Psoas muscle (tissue), 8 donors: ENCODE measurements around the gene PDE10A. TPM values are rescaled to one million over a fixed set of nuclear protein-coding genes. Genes with fewer than 3 reads are reported as not detected.

Source experiments
- ATAC-seq, 4 donors: fragments of 200-7000 bp; cut with Tn5 transposase; one replicate each; pipeline ENCODE4 v1.9.1; 2020; ENCODE audit warnings: moderate library complexity in 3 of 4, mild to moderate bottlenecking in 2 of 4
- DNase-seq, 2 donors: peaks; one replicate each; pipeline ENCODE4 v3.0.0-alpha.2; 2020
- H3K27ac ChIP-seq: fragments of 200-600 bp; one replicate; pipeline ENCODE4 v1.8.0; 2022
- H3K27me3 ChIP-seq, 3 donors: fragments of 200-600 bp in 1 of 3; one replicate each; pipeline versions ENCODE4 v1.6.1 to v1.8.0; 2013 to 2022; ENCODE audit warnings: low read length in 2 of 3, mild to moderate bottlenecking in 2 of 3, moderate library complexity in 1 of 3; ENCODE audit not compliant: insufficient read depth in 3 of 3
- H3K36me3 ChIP-seq, 2 donors: fragments of 200-600 bp in 1 of 2; one replicate each; pipeline versions ENCODE4 v1.6.1 to v1.8.0; 2013 to 2022; ENCODE audit warnings: low read depth in 1 of 2, mild to moderate bottlenecking in 1 of 2, moderate library complexity in 1 of 2; ENCODE audit not compliant: insufficient read depth in 1 of 2
- H3K4me1 ChIP-seq: fragments of 200-600 bp; one replicate; pipeline ENCODE4 v1.8.0; 2022
- H3K4me3 ChIP-seq: fragments of 200-600 bp; one replicate; pipeline ENCODE4 v1.8.0; 2022; ENCODE audit warnings: mild to moderate bottlenecking
- H3K9me3 ChIP-seq: fragments of 200-600 bp; one replicate; pipeline ENCODE4 v1.8.0; 2022
- CTCF ChIP-seq: fragments of 200-600 bp; IDR thresholded peaks from one replicate; pipeline ENCODE4 v1.8.0; 2022; ENCODE audit warnings: antibody characterized with exemption
- WGBS, 3 donors: extraction: QIAGEN DNeasy Blood & Tissue Kit; methylation state at CpG; one replicate each; pipeline versions ENCODE4 v1.1.6 to v1.1.7; 2013; 5-methylcytosine and 5-hydroxymethylcytosine counted together
- intact Hi-C, 2 donors: fragments of 100-400 bp; cut with DNase I; formaldehyde crosslinking; loops; one replicate each; pipeline versions ENCODE4 v1.11.0 to v1.14.2; 2022
- polyA plus RNA-seq, 3 donors: library from polyadenylated mRNA; stranded (reverse); fragments of 200-250 nt; gene quantifications; one replicate each; pipeline ENCODE4 v1.2.3, GENCODE V29; 2013
- total RNA-seq, 4 donors: library from RNA; stranded (reverse); fragmentation: NEBNext Ultra II Directional in 2 of 4; extraction: Animal tissue kit (Norgen Biotek cat#: 25700) in 2 of 4; gene quantifications; one replicate each; pipeline versions ENCODE4 v1.2.1 to v1.2.4, GENCODE V29; 2021 to 2023
- donor health status: healthy with polysubstance abuse.
- donor health status: DM: no; HTN: no; CAD: no; lungs with moderate emphysema.
- donor health status: Bipolar disorder and iron deficiency.
- donor health status: healthy.
- donor health status: DM: yes; HTN: yes; CAD: no.
- donor health status: DM: no; HTN: no; CAD: no.
- donor health status: DM: no; HTN: no; CAD: no.
- donor health status: DM: yes; HTN: yes; CAD: no.

The PDE10A gene
- total and polyA plus RNA-seq, 7 donors, result 0.74 to 3.6 (median 1.1) TPM

GRCh38 chr6:165684333-165684732 is 21.3 kb upstream of the PDE10A start:
- Histone ChIP-seq H3K9me3 (no peaks in the 10 kb centered on the region), H3K4me3 (no peak overlapping the region), H3K27ac (no peak overlapping the region), H3K36me3 (no peaks in the 10 kb centered on the region), H3K27me3 (peaks cover 0 to 8% (median 3%) of the 10 kb centered on the region in 3 donors), H3K4me1 (no peaks in the 10 kb centered on the region)
- DNase-seq, result no peak
- no peak for TF ChIP-seq CTCF
- WGBS, 3 donors, result 88 to 91% (median 91%) methylated on average over 10 of the region's 10 CpGs
- no peak for ATAC-seq
- intact Hi-C loops, result no loop called here

- WGBS, 3 donors, result 69 to 74% (median 72%) methylated on average over 5 of the region's 5 CpGs
Observed at GRCh38 chr6:165680975-165681374, 17.9 kb upstream of the PDE10A start.

GRCh38 chr6:165679326-165679725 is 16.3 kb upstream of the PDE10A start:
- H3K27me3 ChIP-seq, result peaks cover 0 to 4% (median 0%) of the 10 kb centered on the region in 3 donors
- no peak overlapping the region for H3K27ac ChIP-seq
- WGBS, 3 donors, result 84 to 87% (median 85%) methylated on average over 10 of the region's 10 CpGs
- no peak overlapping the region for H3K4me3 ChIP-seq
- no peaks in the 10 kb centered on the region for H3K4me1 ChIP-seq
- TF ChIP-seq CTCF, result no peak
- DNase-seq (no peak), ATAC-seq (no peak)
- intact Hi-C loops, result no loop called here
- H3K36me3 ChIP-seq, result no peaks in the 10 kb centered on the region
- H3K9me3 ChIP-seq, result no peaks in the 10 kb centered on the region

More at GRCh38 chr6:165680975-165681374, 17.9 kb upstream of the PDE10A start:
- intact Hi-C loops, result no loop called here
- no peak overlapping the region for H3K27ac ChIP-seq
- ATAC-seq (no peak), DNase-seq (no peak)
- H3K9me3 ChIP-seq, result no peaks in the 10 kb centered on the region
- H3K27me3 ChIP-seq, result peaks cover 0 to 4% (median 0%) of the 10 kb centered on the region in 3 donors
- H3K4me1 ChIP-seq, result no peaks in the 10 kb centered on the region
- no peak overlapping the region for H3K4me3 ChIP-seq
- TF ChIP-seq CTCF, result no peak
- no peaks in the 10 kb centered on the region for H3K36me3 ChIP-seq

GRCh38 chr6:165678904-165679303 is 15.9 kb upstream of the PDE10A start:
- ATAC-seq (no peak), DNase-seq (no peak)
- H3K36me3 ChIP-seq, result no peaks in the 10 kb centered on the region
- no peak overlapping the region for H3K27ac ChIP-seq
- no peaks in the 10 kb centered on the region for H3K9me3 ChIP-seq
- intact Hi-C loops, result no loop called here
- no peaks in the 10 kb centered on the region for H3K4me1 ChIP-seq
- 52 to 63% (median 59%) methylated on average over 4 of the region's 4 CpGs for WGBS, 3 donors
- peaks cover 0 to 4% (median 0%) of the 10 kb centered on the region in 3 donors for H3K27me3 ChIP-seq
- TF ChIP-seq CTCF, result no peak
- H3K4me3 ChIP-seq, result no peak overlapping the region

- no peaks in the 10 kb centered on the region for H3K9me3 ChIP-seq
- no peak for ATAC-seq
- DNase-seq, result no peak
- no peak overlapping the region for H3K27ac ChIP-seq
- TF ChIP-seq CTCF, result no peak
- 44 to 66% (median 50%) methylated on average over 10 of the region's 10 CpGs for WGBS, 3 donors
- intact Hi-C loops, result no loop called here
- peaks cover 0 to 4% (median 0%) of the 10 kb centered on the region in 3 donors for H3K27me3 ChIP-seq
- no peaks in the 10 kb centered on the region for H3K4me1 ChIP-seq
- H3K4me3 ChIP-seq, result no peak overlapping the region
- no peaks in the 10 kb centered on the region for H3K36me3 ChIP-seq
Observed at GRCh38 chr6:165678429-165678828, 15.4 kb upstream of the PDE10A start.
